H1 (cell line): ENCODE results near the gene PIMREG. TPM values are rescaled to one million over a fixed set of nuclear protein-coding genes. Genes with fewer than 3 reads are reported as not detected.

Experiments used
- RFX5 ChIP-seq: IDR thresholded peaks from 2 replicates; pipeline ENCODE4 v1.6.1; 2011; ENCODE audit warnings: low read depth, low read length, improper control_type of control experiment, borderline replicate concordance
- polyA plus RNA-seq, 7 experiments: library from polyadenylated mRNA; depleted of rRNA in 3 of 7; stranded (reverse) in 5 of 7; unstranded in 2 of 7; fragments of >200 nt in 5 of 7; fragments of 200-250 nt in 2 of 7; gene quantifications; 1 replicate in 5 of 7; 2 replicates in 1 of 7; 4 replicates in 1 of 7; pipeline versions ENCODE4 v1.2.1 to v1.2.3, GENCODE V29; 2011 to 2013; ENCODE audit warnings: missing spikeins in 2 of 7, mixed read lengths in 2 of 7
- total RNA-seq: library from RNA; stranded (reverse); fragmentation: NEBNext Ultra II Directional; extraction: Animal tissue kit (Norgen Biotek cat#: 25700); gene quantifications from 2 replicates; pipeline ENCODE4 v1.2.1, GENCODE V29; 2021

PIMREG gene
- total and polyA plus RNA-seq, 2 of the 8 experiments (the other 6 are each of a cell fraction or from before 2014, with no cell fraction given): 133 to 148 TPM

GRCh38 chr17:6425407-6425806 lies 18.8 kb upstream of the PIMREG start (continued):
- no peak for TF ChIP-seq RFX5
